ENCODE results near the gene RNF186.

DNA sequence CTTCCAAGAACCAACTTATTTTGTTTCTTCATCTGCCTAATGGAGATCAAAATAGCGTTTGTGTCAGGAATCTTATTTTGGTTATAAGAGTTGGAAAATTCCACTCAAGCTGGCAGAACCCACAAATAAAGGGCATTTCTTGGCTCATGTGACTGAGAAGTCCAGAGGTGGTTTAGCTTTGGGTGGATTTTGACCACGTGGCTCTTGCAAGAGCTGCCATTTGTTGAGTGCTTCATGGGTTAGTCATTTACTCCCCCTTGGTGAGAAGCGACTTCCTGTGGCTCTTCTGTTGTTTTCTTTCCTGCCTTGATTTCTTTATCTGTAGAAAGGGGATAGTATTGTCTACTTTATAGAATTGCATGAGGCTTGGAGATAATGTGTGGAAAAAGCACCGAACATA is 9.5 kb upstream of the RNF186 start:
- TF ChIP-seq, protein P1, sequence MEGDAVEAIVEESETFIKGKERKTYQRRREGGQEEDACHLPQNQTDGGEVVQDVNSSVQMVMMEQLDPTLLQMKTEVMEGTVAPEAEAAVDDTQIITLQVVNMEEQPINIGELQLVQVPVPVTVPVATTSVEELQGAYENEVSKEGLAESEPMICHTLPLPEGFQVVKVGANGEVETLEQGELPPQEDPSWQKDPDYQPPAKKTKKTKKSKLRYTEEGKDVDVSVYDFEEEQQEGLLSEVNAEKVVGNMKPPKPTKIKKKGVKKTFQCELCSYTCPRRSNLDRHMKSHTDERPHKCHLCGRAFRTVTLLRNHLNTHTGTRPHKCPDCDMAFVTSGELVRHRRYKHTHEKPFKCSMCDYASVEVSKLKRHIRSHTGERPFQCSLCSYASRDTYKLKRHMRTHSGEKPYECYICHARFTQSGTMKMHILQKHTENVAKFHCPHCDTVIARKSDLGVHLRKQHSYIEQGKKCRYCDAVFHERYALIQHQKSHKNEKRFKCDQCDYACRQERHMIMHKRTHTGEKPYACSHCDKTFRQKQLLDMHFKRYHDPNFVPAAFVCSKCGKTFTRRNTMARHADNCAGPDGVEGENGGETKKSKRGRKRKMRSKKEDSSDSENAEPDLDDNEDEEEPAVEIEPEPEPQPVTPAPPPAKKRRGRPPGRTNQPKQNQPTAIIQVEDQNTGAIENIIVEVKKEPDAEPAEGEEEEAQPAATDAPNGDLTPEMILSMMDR (IDR thresholded peaks at IDR 0.05): no peak
- TF ChIP-seq RXRA (IDR thresholded peaks at IDR 0.05; ENCODE audit: borderline replicate concordance, low read depth) (no peak), TCF12 (IDR thresholded peaks at IDR 0.05) (no peak), TAF1 (IDR thresholded peaks at IDR 0.05; ENCODE audit: borderline replicate concordance, low read depth, low read length) (no peak), RFX5 (IDR thresholded peaks at IDR 0.05; ENCODE audit: low read length) (no peak), SIN3A (IDR thresholded peaks at IDR 0.05; ENCODE audit: borderline replicate concordance, low read depth, low read length) (no peak), EP300 (IDR thresholded peaks at IDR 0.05; ENCODE audit: borderline replicate concordance in 1 of 2, low read depth in 1 of 2, low read length in 1 of 2) (no peak), FOXM1 (IDR thresholded peaks at IDR 0.05; ENCODE audit: low read depth) (no peak), MEF2A (IDR thresholded peaks at IDR 0.05; ENCODE audit: borderline replicate concordance, low read depth) (no peak), CHD2 (IDR thresholded peaks at IDR 0.05; ENCODE audit: low read length, partially characterized antibody) (no peak), POLR2AphosphoS5 (IDR thresholded peaks at IDR 0.05; ENCODE audit: low read depth, low read length) (no peak)
- TF ChIP-seq, protein P2, sequence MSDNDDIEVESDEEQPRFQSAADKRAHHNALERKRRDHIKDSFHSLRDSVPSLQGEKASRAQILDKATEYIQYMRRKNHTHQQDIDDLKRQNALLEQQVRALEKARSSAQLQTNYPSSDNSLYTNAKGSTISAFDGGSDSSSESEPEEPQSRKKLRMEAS (IDR thresholded peaks at IDR 0.05; ENCODE audit: low read depth): no peak
- TF ChIP-seq, protein P3, sequence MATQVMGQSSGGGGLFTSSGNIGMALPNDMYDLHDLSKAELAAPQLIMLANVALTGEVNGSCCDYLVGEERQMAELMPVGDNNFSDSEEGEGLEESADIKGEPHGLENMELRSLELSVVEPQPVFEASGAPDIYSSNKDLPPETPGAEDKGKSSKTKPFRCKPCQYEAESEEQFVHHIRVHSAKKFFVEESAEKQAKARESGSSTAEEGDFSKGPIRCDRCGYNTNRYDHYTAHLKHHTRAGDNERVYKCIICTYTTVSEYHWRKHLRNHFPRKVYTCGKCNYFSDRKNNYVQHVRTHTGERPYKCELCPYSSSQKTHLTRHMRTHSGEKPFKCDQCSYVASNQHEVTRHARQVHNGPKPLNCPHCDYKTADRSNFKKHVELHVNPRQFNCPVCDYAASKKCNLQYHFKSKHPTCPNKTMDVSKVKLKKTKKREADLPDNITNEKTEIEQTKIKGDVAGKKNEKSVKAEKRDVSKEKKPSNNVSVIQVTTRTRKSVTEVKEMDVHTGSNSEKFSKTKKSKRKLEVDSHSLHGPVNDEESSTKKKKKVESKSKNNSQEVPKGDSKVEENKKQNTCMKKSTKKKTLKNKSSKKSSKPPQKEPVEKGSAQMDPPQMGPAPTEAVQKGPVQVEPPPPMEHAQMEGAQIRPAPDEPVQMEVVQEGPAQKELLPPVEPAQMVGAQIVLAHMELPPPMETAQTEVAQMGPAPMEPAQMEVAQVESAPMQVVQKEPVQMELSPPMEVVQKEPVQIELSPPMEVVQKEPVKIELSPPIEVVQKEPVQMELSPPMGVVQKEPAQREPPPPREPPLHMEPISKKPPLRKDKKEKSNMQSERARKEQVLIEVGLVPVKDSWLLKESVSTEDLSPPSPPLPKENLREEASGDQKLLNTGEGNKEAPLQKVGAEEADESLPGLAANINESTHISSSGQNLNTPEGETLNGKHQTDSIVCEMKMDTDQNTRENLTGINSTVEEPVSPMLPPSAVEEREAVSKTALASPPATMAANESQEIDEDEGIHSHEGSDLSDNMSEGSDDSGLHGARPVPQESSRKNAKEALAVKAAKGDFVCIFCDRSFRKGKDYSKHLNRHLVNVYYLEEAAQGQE (IDR thresholded peaks at IDR 0.05; ENCODE audit: low read depth, low read length): no peak

Measured in SK-N-SH (cell line).